OCI-M2 (cell line): ENCODE measurements around the gene KCNMA1.

Experiments used
- DNase-seq: peaks from one replicate; lab custom pipeline; 2025; ENCODE audit not compliant: unreplicated experiment; lab: John Stamatoyannopoulos, UW

KCNMA1 gene

GRCh38 chr10:77173615-77174461, 463.8 kb downstream of the KCNMA1 start:
- no peak for DNase-seq

- no peak for DNase-seq
Measured at GRCh38 chr10:77172086-77172485, 465.5 kb downstream of the KCNMA1 start.

- no peak for DNase-seq
Measured at GRCh38 chr10:77168861-77169260, 468.7 kb downstream of the KCNMA1 start.

GRCh38 chr10:77168161-77168560, 469.4 kb downstream of the KCNMA1 start:
- DNase-seq = no peak

GRCh38 chr10:77165445-77166208, 472.0 kb downstream of the KCNMA1 start:
- no peak for DNase-seq

GRCh38 chr10:77164616-77165311, 472.8 kb downstream of the KCNMA1 start:
- DNase-seq = no peak

- DNase-seq = no peak
Measured at GRCh38 chr10:77163670-77164348, 473.8 kb downstream of the KCNMA1 start.

- no peak for DNase-seq
Measured at GRCh38 chr10:77162697-77163096, 474.9 kb downstream of the KCNMA1 start.

GRCh38 chr10:77160679-77161078, 476.9 kb downstream of the KCNMA1 start:
- no peak for DNase-seq

GRCh38 chr10:77159538-77160110, 478.0 kb downstream of the KCNMA1 start:
- no peak for DNase-seq

GRCh38 chr10:77158666-77159065, 478.9 kb downstream of the KCNMA1 start:
- no peak for DNase-seq

GRCh38 chr10:77157248-77158019, 480.2 kb downstream of the KCNMA1 start:
- DNase-seq = no peak

- DNase-seq = no peak
Measured at GRCh38 chr10:77156406-77156879, 481.2 kb downstream of the KCNMA1 start.

GRCh38 chr10:77152256-77152655, 485.4 kb downstream of the KCNMA1 start:
- no peak for DNase-seq

GRCh38 chr10:77151408-77151807, 486.2 kb downstream of the KCNMA1 start:
- no peak for DNase-seq

- no peak for DNase-seq
Measured at GRCh38 chr10:77149706-77150105, 487.9 kb downstream of the KCNMA1 start.

- DNase-seq = no peak
Measured at GRCh38 chr10:77149001-77149400, 488.6 kb downstream of the KCNMA1 start.

- DNase-seq = no peak
Measured at GRCh38 chr10:77147871-77148270, 489.7 kb downstream of the KCNMA1 start.

GRCh38 chr10:77146712-77147336, 490.8 kb downstream of the KCNMA1 start:
- DNase-seq = no peak
